K562 (cell line): ENCODE measurements around the gene ALDH3B2. TPM values are rescaled to one million over a fixed set of nuclear protein-coding genes. Genes with fewer than 3 reads are reported as not detected.

Source experiments
- HIVEP1 ChIP-seq: fragments of 250-450 bp; sonication (Bioruptor Pico); IDR thresholded peaks from 2 replicates; pipeline ENCODE4 v1.4.0; 2020; ENCODE audit warnings: mild to moderate bottlenecking
- PURB ChIP-seq: sonication (generic); formaldehyde crosslinking; IDR thresholded peaks from 2 replicates; pipeline ENCODE4 v1.9.0; 2021; ENCODE audit warnings: low read depth, mild to moderate bottlenecking, missing genetic modification reagents
- RB1 ChIP-seq: fragments of 450-650 bp; IDR thresholded peaks from 2 replicates; pipeline ENCODE4 v1.6.1; 2017; ENCODE audit warnings: low read depth, mild to moderate bottlenecking
- TAF7 ChIP-seq: fragments of 450-650 bp; IDR thresholded peaks from 2 replicates; pipeline ENCODE4 v1.6.1; 2016; ENCODE audit warnings: missing genetic modification characterization, missing compliant biosample characterization
- TBP ChIP-seq: optimal IDR thresholded peaks from 2 replicates; pipeline ENCODE3; 2011; ENCODE audit warnings: low read depth, low read length, improper control_type of control experiment
- YY1 ChIP-seq, 3 experiments: IDR thresholded peaks; 2 replicates each; pipeline ENCODE4 v1.6.1; 2011; ENCODE audit warnings: low read length in 2 of 3, mild to moderate bottlenecking in 2 of 3, moderate library complexity in 2 of 3, borderline replicate concordance in 1 of 3, control low read depth in 1 of 3, low read depth in 1 of 3; ENCODE audit not compliant: insufficient read depth in 3 of 3, insufficient replicate concordance in 2 of 3, control insufficient read depth in 1 of 3, insufficient read length in 1 of 3; ENCODE audit errors: extremely low read depth in 1 of 3
- ZBTB8A ChIP-seq: fragments of 450-650 bp; IDR thresholded peaks from 2 replicates; pipeline ENCODE4 v1.6.1; 2018; ENCODE audit warnings: mild to moderate bottlenecking, moderate library complexity; ENCODE audit not compliant: partially characterized antibody
- ZC3H11A ChIP-seq: IDR thresholded peaks from 2 replicates; pipeline ENCODE4 v1.6.1; 2012; ENCODE audit warnings: low read depth, low read length, improper control_type of control experiment
- ZEB2 ChIP-seq: fragments of 450-650 bp; IDR thresholded peaks from 2 replicates; pipeline ENCODE4 v1.6.1; 2016
- ZNF175 ChIP-seq: fragments of 200-800 bp; sonication (Bioruptor generic); IDR thresholded peaks from 2 replicates; pipeline ENCODE4 v1.6.1; 2016; ENCODE audit warnings: low read depth, mild to moderate bottlenecking, missing genetic modification characterization, missing compliant biosample characterization
- polyA plus RNA-seq, 8 experiments: library from polyadenylated mRNA; depleted of rRNA in 4 of 8; stranded (reverse) in 5 of 8; unstranded in 3 of 8; fragments of >200 nt; fragmentation: Nextera tagmentation in 2 of 8; fragmentation: Illumina TruSeq in 1 of 8; extraction: Ambion mirVana in 2 of 8; extraction: Trizol in 1 of 8; gene quantifications; 2 replicates each; pipeline versions ENCODE4 v1.2.1 to v1.2.3, GENCODE V29; 2011 to 2014; ENCODE audit warnings: inconsistent platforms in 1 of 8, missing spikeins in 1 of 8
- total RNA-seq, 7 experiments: library from RNA; depleted of rRNA in 6 of 7; stranded (reverse); fragments of >200 nt in 6 of 7; fragmentation: Illumina TruSeq in 2 of 7; extraction: Trizol in 2 of 7; gene quantifications; 2 replicates each; pipeline versions ENCODE4 v1.2.1 to v1.2.3, GENCODE V29; 2011 to 2021; ENCODE audit warnings: low replicate concordance in 1 of 7
- TF ChIP-seq, protein P1 (sequence below): fragments of 450-650 bp; IDR thresholded peaks from 2 replicates; pipeline ENCODE4 v1.6.1; 2018; ENCODE audit warnings: mild to moderate bottlenecking, low read depth; ENCODE audit not compliant: partially characterized antibody
- TF ChIP-seq, protein P2 (sequence below): fragments of 450-650 bp; IDR thresholded peaks from 2 replicates; pipeline ENCODE4 v1.7.1; 2018; ENCODE audit warnings: mild to moderate bottlenecking, low read depth; ENCODE audit not compliant: partially characterized antibody
- TF ChIP-seq, protein P3 (sequence below): sonication (generic); formaldehyde crosslinking; IDR thresholded peaks from 2 replicates; pipeline ENCODE4 v1.8.0; 2022; ENCODE audit warnings: mild to moderate bottlenecking, low read depth, missing genetic modification reagents
- TF ChIP-seq, protein P4 (sequence below): fragments of 450-650 bp; formaldehyde crosslinking; IDR thresholded peaks from 2 replicates; pipeline ENCODE4 v1.4.0; 2020; ENCODE audit warnings: mild to moderate bottlenecking, moderate library complexity
- TF ChIP-seq, protein P5 (sequence below): fragments of 450-650 bp; IDR thresholded peaks from 2 replicates; pipeline ENCODE4 v1.6.1; 2016; ENCODE audit warnings: antibody characterized with exemption

Gene ALDH3B2
- total and polyA plus RNA-seq, 9 of the 15 experiments (the other 6 are each of a cell fraction or from before 2014, with no cell fraction given), result not detected

DNA sequence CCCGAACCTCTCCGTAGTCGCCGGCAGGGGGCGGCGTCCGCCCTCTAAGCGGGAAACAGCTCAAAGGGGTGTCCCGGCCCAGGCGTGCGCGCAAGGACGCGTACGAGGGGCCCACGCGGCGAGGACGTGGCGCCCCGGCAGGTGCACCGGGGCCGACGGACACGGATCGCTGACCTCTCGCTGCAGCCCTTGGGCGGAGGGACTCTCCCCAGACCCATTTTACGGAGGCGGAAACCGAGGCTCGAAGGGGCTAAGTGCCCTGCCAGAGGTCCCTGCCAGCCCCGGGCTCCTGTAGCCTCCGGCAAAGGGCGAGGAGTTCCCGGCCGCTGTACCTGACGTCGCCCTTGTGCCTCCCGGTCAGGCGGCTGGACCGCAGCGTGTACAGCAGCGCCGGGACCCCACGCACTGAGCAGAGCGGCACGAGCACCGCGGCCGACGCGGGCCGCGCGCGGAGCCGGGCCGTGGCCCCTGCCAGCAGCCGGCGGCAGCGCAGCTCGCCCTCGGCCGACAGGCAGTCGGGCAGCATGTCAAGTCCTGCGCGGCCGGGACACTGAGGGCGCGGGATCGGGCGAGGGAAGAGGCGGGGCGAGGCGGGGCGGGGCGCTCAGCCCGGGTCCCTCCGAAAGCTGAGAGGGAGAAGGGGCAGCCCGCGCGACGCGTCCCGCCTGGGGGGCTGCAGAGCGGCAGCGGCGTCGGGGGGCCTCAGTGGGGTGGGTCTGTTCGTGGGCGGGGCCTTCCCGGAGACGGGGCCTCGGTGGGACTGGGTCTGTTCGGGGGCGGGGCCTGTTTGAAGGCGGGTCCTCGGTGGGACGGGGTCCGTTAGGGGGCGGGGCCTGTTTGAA lies 44.8 kb downstream of the ALDH3B2 start, which contains the start of gene NUDT8 (continued):
- TF ChIP-seq, protein P1, sequence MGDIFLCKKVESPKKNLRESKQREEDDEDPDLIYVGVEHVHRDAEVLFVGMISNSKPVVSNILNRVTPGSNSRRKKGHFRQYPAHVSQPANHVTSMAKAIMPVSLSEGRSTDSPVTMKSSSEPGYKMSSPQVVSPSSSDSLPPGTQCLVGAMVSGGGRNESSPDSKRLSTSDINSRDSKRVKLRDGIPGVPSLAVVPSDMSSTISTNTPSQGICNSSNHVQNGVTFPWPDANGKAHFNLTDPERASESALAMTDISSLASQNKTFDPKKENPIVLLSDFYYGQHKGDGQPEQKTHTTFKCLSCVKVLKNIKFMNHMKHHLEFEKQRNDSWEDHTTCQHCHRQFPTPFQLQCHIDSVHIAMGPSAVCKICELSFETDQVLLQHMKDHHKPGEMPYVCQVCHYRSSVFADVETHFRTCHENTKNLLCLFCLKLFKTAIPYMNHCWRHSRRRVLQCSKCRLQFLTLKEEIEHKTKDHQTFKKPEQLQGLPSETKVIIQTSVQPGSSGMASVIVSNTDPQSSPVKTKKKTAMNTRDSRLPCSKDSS, result no peak
- TF ChIP-seq ZC3H11A, result no peak
- peak; percentile 90 for TF ChIP-seq RB1
- peak; percentile 73 for TF ChIP-seq TBP
- peak; percentile 67 for TF ChIP-seq ZEB2
- no peak for TF ChIP-seq ZNF175 (CRISPR knock-in tag)
- TF ChIP-seq TAF7 (tag), result no peak
- TF ChIP-seq PURB (CRISPR knock-in tag), result no peak
- TF ChIP-seq, protein P2, sequence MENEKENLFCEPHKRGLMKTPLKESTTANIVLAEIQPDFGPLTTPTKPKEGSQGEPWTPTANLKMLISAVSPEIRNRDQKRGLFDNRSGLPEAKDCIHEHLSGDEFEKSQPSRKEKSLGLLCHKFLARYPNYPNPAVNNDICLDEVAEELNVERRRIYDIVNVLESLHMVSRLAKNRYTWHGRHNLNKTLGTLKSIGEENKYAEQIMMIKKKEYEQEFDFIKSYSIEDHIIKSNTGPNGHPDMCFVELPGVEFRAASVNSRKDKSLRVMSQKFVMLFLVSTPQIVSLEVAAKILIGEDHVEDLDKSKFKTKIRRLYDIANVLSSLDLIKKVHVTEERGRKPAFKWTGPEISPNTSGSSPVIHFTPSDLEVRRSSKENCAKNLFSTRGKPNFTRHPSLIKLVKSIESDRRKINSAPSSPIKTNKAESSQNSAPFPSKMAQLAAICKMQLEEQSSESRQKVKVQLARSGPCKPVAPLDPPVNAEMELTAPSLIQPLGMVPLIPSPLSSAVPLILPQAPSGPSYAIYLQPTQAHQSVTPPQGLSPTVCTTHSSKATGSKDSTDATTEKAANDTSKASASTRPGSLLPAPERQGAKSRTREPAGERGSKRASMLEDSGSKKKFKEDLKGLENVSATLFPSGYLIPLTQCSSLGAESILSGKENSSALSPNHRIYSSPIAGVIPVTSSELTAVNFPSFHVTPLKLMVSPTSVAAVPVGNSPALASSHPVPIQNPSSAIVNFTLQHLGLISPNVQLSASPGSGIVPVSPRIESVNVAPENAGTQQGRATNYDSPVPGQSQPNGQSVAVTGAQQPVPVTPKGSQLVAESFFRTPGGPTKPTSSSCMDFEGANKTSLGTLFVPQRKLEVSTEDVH, result peak; percentile 61
- TF ChIP-seq, protein P3, sequence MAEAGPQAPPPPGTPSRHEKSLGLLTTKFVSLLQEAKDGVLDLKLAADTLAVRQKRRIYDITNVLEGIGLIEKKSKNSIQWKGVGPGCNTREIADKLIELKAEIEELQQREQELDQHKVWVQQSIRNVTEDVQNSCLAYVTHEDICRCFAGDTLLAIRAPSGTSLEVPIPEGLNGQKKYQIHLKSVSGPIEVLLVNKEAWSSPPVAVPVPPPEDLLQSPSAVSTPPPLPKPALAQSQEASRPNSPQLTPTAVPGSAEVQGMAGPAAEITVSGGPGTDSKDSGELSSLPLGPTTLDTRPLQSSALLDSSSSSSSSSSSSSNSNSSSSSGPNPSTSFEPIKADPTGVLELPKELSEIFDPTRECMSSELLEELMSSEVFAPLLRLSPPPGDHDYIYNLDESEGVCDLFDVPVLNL, result peak; percentile 88
- 0 out of 2 replicates have a peak, but pooled peaks have one; percentile 76 for TF ChIP-seq HIVEP1 (CRISPR knock-in tag)
- peak in 2 of 3 experiments; percentile 11 to 44 for TF ChIP-seq YY1 (IDR thresholded peaks at IDR 0.05; ENCODE audit: borderline replicate concordance in 1 of 3, control insufficient read depth in 1 of 3, extremely low read depth in 1 of 3, insufficient read depth in 3 of 3, insufficient read length in 1 of 3, insufficient replicate concordance in 2 of 3, low read depth in 1 of 3, low read length in 2 of 3)
- TF ChIP-seq, protein P4, sequence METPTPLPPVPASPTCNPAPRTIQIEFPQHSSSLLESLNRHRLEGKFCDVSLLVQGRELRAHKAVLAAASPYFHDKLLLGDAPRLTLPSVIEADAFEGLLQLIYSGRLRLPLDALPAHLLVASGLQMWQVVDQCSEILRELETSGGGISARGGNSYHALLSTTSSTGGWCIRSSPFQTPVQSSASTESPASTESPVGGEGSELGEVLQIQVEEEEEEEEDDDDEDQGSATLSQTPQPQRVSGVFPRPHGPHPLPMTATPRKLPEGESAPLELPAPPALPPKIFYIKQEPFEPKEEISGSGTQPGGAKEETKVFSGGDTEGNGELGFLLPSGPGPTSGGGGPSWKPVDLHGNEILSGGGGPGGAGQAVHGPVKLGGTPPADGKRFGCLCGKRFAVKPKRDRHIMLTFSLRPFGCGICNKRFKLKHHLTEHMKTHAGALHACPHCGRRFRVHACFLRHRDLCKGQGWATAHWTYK (CRISPR knock-in tag), result peak; percentile 75
- TF ChIP-seq, protein P5, sequence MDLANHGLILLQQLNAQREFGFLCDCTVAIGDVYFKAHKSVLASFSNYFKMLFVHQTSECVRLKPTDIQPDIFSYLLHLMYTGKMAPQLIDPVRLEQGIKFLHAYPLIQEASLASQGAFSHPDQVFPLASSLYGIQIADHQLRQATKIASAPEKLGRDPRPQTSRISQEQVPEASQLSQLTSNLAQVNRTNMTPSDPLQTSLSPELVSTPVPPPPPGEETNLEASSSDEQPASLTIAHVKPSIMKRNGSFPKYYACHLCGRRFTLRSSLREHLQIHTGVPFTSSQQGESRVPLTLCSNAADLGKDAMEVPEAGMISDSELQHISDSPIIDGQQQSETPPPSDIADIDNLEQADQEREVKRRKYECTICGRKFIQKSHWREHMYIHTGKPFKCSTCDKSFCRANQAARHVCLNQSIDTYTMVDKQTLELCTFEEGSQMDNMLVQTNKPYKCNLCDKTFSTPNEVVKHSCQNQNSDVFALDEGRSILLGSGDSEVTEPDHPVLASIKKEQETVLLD, result no peak
- no peak for TF ChIP-seq ZBTB8A
